WTC11 (cell line): ENCODE data around the gene TSPAN10. TPM values are rescaled to one million over a fixed set of nuclear protein-coding genes. Genes with fewer than 3 reads are reported as not detected.

Experiments used
- ATAC-seq: fragments of 200-7000 bp; cut with Tn5 transposase; 2 replicates; pipeline ENCODE4 v1.10.0; 2021; ENCODE audit warnings: mild to moderate bottlenecking, moderate library complexity
- CTCF ChIA-PET: fragments of 300-600 bp; sonication (Branson Sonifier 250); formaldehyde crosslinking; loops from one replicate; lab custom pipeline; 2021; ENCODE audit warnings: antibody characterized with exemption; lab: Charles Lee
- POLR2A ChIA-PET: fragments of 350-600 bp; sonication (Branson Sonifier 250); formaldehyde crosslinking; loops from one replicate; lab custom pipeline; 2021; ENCODE audit warnings: antibody characterized with exemption; lab: Charles Lee
- DNase-seq: peaks from one replicate; pipeline ENCODE4 v3.0.0; 2021; ENCODE audit warnings: low spot score
- H3K27ac Mint-ChIP-seq: 2 replicates; pipeline ENCODE4 v1.8.0; 2021; ENCODE audit warnings: mixed read lengths
- H3K27me3 Mint-ChIP-seq: 2 replicates; pipeline ENCODE4 v1.8.0; 2021; ENCODE audit warnings: low read depth, mild to moderate bottlenecking, moderate library complexity, mixed read lengths
- H3K36me3 Mint-ChIP-seq: 2 replicates; pipeline ENCODE4 v1.8.0; 2021; ENCODE audit warnings: mixed read lengths
- H3K4me1 Mint-ChIP-seq: 2 replicates; pipeline ENCODE4 v1.8.0; 2022; ENCODE audit warnings: mixed read lengths
- H3K4me3 Mint-ChIP-seq: 2 replicates; pipeline ENCODE4 v1.8.0; 2021; ENCODE audit warnings: mild to moderate bottlenecking, moderate library complexity, mixed read lengths
- H3K9me3 Mint-ChIP-seq: 2 replicates; pipeline ENCODE4 v1.8.0; 2021; ENCODE audit warnings: mixed read lengths
- CREM ChIP-seq: sonication (generic); formaldehyde crosslinking; IDR thresholded peaks from 2 replicates; pipeline ENCODE4 v1.8.1; 2022; ENCODE audit warnings: mild to moderate bottlenecking, missing genetic modification reagents, moderate library complexity
- CTCF ChIP-seq: fragments of 200-600 bp; IDR thresholded peaks from 2 replicates; pipeline ENCODE4 v1.8.0; 2022; ENCODE audit warnings: antibody characterized with exemption
- E2F1 ChIP-seq: sonication (generic); formaldehyde crosslinking; IDR thresholded peaks from 2 replicates; pipeline ENCODE4 v1.8.0; 2022; ENCODE audit warnings: mild to moderate bottlenecking, missing genetic modification reagents
- GRHL2 ChIP-seq: fragments of 250-450 bp; sonication (Bioruptor Pico); IDR thresholded peaks from 2 replicates; pipeline ENCODE4 v1.8.0; 2022; ENCODE audit warnings: mild to moderate bottlenecking, moderate library complexity; ENCODE audit not compliant: insufficient replicate concordance, severe bottlenecking
- KAT7 ChIP-seq: sonication (generic); formaldehyde crosslinking; IDR thresholded peaks from 2 replicates; pipeline ENCODE4 v1.8.1; 2023; ENCODE audit warnings: missing genetic modification reagents, mild to moderate bottlenecking, borderline replicate concordance
- NFE2L1 ChIP-seq: sonication (generic); formaldehyde crosslinking; IDR thresholded peaks from 2 replicates; pipeline ENCODE4 v1.8.1; 2023; ENCODE audit warnings: missing genetic modification reagents
- NFYB ChIP-seq: sonication (generic); formaldehyde crosslinking; conservative IDR thresholded peaks from 2 replicates; pipeline ENCODE4 v1.8.0; 2022; ENCODE audit warnings: low read depth, missing genetic modification reagents
- PRDM15 ChIP-seq: sonication (generic); formaldehyde crosslinking; IDR thresholded peaks from 2 replicates; pipeline ENCODE4 v1.8.0; 2022; ENCODE audit warnings: missing genetic modification reagents
- PREB ChIP-seq: sonication (generic); formaldehyde crosslinking; IDR thresholded peaks from 2 replicates; pipeline ENCODE4 v1.8.1; 2022; ENCODE audit warnings: mild to moderate bottlenecking, missing genetic modification reagents, moderate library complexity, borderline replicate concordance
- SMAD4 ChIP-seq: sonication (generic); formaldehyde crosslinking; IDR thresholded peaks from 2 replicates; pipeline ENCODE4 v1.8.0; 2022; ENCODE audit warnings: mild to moderate bottlenecking, missing genetic modification reagents
- SOX15 ChIP-seq: fragments of 250-450 bp; sonication (Bioruptor Pico); IDR thresholded peaks from 2 replicates; pipeline ENCODE4 v1.9.0; 2021; ENCODE audit warnings: mild to moderate bottlenecking
- ZNF396 ChIP-seq: fragments of 250-450 bp; sonication (Bioruptor Pico); IDR thresholded peaks from 2 replicates; pipeline ENCODE4 v1.8.0; 2021; ENCODE audit warnings: mild to moderate bottlenecking, moderate library complexity, borderline replicate concordance
- ZSCAN18 ChIP-seq: fragments of 250-450 bp; sonication (Bioruptor Pico); IDR thresholded peaks from 2 replicates; pipeline ENCODE4 v2.1.2; 2022; ENCODE audit warnings: mild to moderate bottlenecking, moderate library complexity
- total RNA-seq: library from RNA; stranded (reverse); gene quantifications from 3 replicates; pipeline ENCODE4 v1.2.3, GENCODE V29; 2021

Gene TSPAN10
- total RNA-seq, 1 experiment from 2014 or later = 1.5 TPM

GRCh38 chr17:81609541-81610311 lies 27.3 kb upstream of the TSPAN10 start (continued):
- TF ChIP-seq PRDM15 (CRISPR knock-in tag) (no peak), CREM (no peak), KAT7 (CRISPR knock-in tag) (no peak), NFE2L1 (CRISPR knock-in tag) (no peak), CTCF (no peak), NFYB (CRISPR knock-in tag) (no peak)

- no peak overlapping the region for H3K27ac Mint-ChIP-seq
- DNase-seq (no peak), ATAC-seq (no peak)
- peaks cover 72% of the 10 kb centered on the region for H3K36me3 Mint-ChIP-seq
- no peaks in the 10 kb centered on the region for H3K27me3 Mint-ChIP-seq
- POLR2A ChIA-PET = no interaction called here
- TF ChIP-seq SMAD4 (CRISPR knock-in tag) = no peak
- TF ChIP-seq SOX15 = no peak
- TF ChIP-seq E2F1 (CRISPR knock-in tag) = no peak
- no peak for TF ChIP-seq ZSCAN18
- TF ChIP-seq PREB = no peak
- no peak for TF ChIP-seq ZNF396 (CRISPR knock-in tag)
- TF ChIP-seq GRHL2 (CRISPR knock-in tag) = no peak
- TF ChIP-seq KAT7 (CRISPR knock-in tag) = no peak
- TF ChIP-seq, all 79 proteins: peak for 0
- CTCF ChIA-PET = no interaction called here
- Mint-ChIP-seq H3K9me3 (peaks cover 7% of the 10 kb centered on the region), H3K4me1 (no peaks in the 10 kb centered on the region), H3K4me3 (no peak overlapping the region)
These were observed 24.6 kb upstream of the TSPAN10 start for GRCh38 chr17:81612172-81612970.
